ENCODE data around the gene DIP2C. TPM values are rescaled to one million over a fixed set of nuclear protein-coding genes. Genes with fewer than 3 reads are reported as not detected.
"Not testable (repeated sequence)": the region's sequence is repeated elsewhere in the genome, so short reads cannot be mapped to it uniquely, and the experiment has no call there.

The DIP2C gene
- total RNA-seq, 1 donor from 2014 or later: 11.4 TPM

DNA sequence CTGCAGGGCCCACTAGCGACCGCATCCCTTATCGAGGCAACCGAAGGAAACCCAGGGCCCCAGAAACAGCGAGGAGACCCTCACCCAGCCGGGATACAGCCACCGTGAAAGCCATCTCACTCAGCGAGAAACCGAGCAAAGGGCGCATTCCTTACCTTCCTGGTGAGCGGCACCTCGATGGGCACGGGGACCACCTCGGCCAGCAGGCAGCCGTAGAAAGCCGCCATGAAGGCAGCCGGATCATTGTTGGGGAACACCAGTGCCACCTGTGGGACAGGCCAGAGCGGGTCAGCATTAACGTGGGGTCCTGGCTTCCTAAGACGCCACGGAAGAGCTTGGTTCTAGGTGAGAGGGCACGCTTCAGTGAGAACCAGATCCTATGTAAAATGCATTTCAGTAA, 290.5 kb downstream of the DIP2C start:
- H3K4me3 ChIP-seq (ENCODE audit: low read depth, low read length): no peak overlapping the region
- TF ChIP-seq, protein P1, sequence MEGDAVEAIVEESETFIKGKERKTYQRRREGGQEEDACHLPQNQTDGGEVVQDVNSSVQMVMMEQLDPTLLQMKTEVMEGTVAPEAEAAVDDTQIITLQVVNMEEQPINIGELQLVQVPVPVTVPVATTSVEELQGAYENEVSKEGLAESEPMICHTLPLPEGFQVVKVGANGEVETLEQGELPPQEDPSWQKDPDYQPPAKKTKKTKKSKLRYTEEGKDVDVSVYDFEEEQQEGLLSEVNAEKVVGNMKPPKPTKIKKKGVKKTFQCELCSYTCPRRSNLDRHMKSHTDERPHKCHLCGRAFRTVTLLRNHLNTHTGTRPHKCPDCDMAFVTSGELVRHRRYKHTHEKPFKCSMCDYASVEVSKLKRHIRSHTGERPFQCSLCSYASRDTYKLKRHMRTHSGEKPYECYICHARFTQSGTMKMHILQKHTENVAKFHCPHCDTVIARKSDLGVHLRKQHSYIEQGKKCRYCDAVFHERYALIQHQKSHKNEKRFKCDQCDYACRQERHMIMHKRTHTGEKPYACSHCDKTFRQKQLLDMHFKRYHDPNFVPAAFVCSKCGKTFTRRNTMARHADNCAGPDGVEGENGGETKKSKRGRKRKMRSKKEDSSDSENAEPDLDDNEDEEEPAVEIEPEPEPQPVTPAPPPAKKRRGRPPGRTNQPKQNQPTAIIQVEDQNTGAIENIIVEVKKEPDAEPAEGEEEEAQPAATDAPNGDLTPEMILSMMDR (conservative IDR thresholded peaks at IDR 0.05; ENCODE audit: low read depth, low read length): no peak
- DNase-seq (ENCODE audit: low read depth): no peak

DNA sequence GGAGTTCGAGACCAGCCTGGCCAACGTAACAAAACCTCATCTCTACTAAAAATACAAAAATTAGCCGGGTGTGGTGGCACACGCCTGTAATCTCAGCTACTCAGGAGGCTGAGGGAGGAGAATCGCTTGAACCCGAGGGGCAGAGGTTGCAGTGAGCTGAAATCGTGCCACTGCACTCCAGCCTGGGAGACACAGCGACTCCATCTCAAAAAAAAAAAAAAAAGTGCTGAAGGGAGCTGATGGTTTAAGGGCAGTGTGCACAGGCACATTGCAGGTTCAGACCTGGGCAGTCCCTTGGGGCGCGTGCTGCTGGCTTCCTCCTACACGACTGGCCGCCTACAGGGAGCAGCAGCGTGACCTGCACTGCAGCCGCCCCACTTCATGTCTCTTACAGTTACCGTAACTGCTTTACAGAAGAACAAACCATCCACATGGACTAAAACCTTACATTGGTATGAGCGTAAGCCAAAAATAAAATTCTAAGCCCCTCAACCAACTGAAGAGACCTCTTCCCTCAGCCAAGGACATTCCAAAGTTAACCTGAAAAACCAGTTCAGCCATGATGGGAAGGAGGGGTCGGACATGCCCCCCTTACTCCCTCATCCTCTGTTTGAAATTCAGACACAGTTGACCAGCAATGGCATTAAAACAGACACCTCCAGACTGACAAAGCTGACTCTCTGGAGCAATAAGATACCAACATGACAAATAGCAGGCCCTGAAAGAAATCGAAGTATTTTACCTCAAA, 292.0 kb downstream of the DIP2C start:
- no peak overlapping the region for H3K4me3 ChIP-seq (ENCODE audit: low read depth, low read length)
- no peak for DNase-seq (ENCODE audit: low read depth)
- TF ChIP-seq, protein P1 (conservative IDR thresholded peaks at IDR 0.05; ENCODE audit: low read depth, low read length): no peak

DNA sequence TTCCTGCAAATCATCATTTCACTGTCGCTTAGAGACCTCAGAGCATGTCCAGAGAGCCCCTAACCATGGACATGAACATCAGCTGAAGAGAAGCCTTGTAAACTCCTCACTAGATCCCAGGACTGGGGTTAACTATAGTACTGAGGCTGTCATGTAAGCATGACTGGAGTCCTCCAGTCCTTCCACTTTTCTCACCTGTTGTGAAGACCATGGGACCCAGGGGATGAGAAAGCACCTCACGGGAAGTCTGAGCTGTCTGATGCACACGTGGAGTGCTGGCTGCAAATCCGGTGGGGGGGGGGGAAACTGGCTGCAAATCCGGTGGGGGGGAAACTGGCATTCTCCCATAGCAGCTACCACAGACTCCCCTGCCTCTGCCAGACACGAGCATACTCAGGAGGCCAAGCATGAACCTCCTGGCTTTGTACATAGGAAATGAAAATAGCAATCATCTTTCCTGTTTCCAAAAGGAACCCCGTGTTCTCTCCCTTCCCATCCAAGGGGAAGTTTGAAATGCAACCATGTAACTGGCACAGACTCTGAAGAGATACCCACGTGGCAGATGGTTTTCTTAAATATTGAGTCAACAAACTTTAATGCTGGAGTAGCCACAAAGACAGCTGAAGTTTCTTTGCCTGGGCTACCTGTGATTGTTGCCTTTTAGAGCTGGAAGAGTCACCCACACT, 292.8 kb downstream of the DIP2C start:
- TF ChIP-seq, protein P1 (conservative IDR thresholded peaks at IDR 0.05; ENCODE audit: low read depth, low read length): no peak
- no peak overlapping the region for H3K4me3 ChIP-seq (ENCODE audit: low read depth, low read length)
- DNase-seq (ENCODE audit: low read depth): no peak

DNA sequence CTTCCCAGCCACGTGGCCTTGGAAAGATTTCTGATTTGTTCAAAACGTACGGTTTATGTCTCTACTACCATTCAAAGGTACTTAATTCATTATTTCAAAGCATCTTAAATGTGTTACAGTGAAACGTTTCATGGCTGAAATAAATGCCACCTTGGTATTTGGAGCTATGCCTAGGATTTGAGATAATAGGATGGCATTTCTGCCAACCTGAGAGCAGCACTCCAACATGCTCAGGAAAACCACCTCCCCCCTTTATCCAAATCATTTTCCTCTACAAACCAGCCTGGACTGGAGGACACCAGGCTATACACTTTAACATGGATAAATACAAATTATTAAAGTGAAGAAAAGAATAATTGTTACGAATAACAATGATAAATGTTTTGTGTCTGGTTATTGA, 293.4 kb downstream of the DIP2C start:
- DNase-seq (ENCODE audit: low read depth): no peak
- TF ChIP-seq, protein P1 (conservative IDR thresholded peaks at IDR 0.05; ENCODE audit: low read depth, low read length): no peak
- H3K4me3 ChIP-seq (ENCODE audit: low read depth, low read length): no peak overlapping the region

DNA sequence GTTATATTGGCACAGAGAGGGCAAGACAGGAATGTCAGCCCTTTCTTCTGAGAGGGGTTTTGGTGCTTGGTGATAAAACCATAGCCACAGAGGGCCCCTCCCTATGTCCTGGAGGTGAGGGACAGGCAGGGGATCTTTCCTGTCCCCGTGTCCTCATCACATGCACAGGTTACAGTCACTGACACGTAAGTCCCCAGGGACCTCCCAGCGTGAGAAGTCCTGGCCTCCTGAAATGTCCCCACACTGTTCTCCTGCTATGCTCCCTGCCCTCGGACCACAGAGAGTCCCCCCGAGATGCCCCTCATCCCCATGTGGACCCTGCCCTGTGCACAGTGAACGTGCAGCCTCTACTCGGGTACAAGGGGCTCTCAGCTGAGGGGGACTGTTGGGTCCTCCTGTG, 293.8 kb downstream of the DIP2C start:
- TF ChIP-seq, protein P1 (conservative IDR thresholded peaks at IDR 0.05; ENCODE audit: low read depth, low read length): no peak
- H3K4me3 ChIP-seq (ENCODE audit: low read depth, low read length): no peak overlapping the region
- no peak for DNase-seq (ENCODE audit: low read depth)

DNA sequence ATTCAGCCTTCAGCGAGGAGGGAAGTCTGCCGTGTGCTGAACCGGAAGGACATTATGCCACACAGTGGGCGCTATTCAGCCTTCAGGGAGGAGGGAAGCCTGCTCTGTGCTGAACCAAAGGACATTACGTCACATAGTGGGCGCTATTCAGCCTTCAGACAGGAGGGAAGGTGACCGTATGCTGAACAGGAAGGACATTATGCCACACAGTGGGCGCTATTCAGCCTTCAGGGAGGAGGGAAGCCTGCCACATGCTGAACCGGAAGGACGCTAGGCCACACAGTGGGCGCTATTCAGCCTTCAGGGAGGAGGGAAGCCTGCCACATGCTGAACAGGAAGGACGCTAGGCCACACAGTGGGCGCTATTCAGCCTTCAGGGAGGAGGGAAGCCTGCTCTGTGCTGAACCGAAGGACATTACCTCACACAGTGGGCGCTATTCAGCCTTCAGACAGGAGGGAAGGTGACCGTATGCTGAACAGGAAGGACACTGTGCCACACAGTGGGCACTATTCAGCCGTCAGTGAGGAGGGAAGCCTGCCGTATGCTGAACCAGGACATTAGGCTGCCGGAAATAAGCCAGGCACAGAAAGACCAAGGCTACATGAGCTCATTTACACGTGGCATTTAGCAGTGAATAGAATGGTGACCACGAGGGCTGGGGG, 294.9 kb downstream of the DIP2C start:
- H3K4me3 ChIP-seq (ENCODE audit: low read depth, low read length); DNase-seq (ENCODE audit: low read depth): not testable (repeated sequence)

DNA sequence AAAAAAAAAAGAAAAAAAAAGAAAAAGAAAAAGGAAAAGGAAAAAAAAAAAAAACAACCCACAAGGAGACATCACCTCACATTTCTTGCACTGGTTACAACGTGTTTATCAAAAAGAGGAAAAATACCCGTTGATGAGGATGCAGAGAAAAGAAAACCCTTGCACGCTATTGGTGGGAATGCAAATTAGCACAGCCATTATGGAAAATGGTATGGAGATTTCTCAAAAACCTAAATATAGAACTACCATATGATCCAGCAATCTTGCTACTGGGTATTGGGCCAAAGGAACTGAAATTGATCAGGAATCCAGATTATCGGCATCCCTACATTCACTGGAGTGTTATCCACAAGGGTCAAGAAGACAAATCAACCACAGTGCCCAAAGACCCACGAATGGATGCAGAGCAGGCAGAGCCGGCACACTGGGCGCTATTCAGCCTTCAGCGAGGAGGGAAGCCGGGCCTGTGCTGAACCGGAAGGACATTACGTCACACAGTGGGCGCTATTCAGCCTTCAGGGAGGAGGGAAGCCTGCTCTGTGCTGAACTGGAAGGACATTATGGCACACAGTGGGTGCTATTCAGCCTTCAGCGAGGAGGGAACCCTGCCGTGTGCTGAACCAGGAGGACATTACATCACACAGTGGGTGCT, 295.6 kb downstream of the DIP2C start:
- no peak for DNase-seq (ENCODE audit: low read depth)
- no peak overlapping the region for H3K4me3 ChIP-seq (ENCODE audit: low read depth, low read length)
- TF ChIP-seq, protein P1 (conservative IDR thresholded peaks at IDR 0.05; ENCODE audit: low read depth, low read length): no peak
